ENCODE results near the gene PRKG1.
"Not testable (repeated sequence)": the region's sequence is repeated elsewhere in the genome, so short reads cannot be mapped to it uniquely, and the experiment has no call there.

PRKG1 gene

DNA sequence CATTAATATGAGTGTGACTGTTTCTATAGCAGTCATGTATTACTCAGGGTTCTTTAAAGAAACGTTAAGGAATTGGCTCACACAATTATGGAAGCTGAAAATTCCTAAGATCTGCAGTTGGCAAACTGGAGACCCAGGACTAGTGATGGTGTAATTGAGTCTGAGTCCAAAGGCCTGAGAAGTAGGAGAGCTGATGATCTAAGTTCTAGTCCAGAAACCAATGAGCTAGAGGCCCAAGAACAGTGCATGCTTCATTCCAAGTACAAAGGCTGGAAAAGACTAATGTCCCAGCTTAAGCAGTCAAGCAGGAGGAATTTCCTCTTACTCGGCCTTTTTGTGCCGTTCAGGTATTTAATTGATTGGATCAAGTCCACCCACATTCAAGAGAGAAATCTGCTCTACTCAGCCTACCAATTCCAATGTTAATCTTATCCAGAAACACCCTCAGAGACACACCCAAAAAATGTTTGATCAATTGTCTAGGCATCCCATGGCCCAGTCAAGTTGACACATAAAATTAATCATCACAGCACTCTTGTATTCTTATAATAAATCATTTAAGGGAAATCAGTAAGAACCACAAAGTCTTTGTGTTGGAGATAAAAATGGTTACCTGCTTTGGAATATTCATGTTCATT lies 312.1 kb downstream of the PRKG1 start:
- H3K27ac ChIP-seq (ENCODE audit: low read depth, low read length), result no peak overlapping the region
- H3K36me3 ChIP-seq (ENCODE audit: insufficient read depth, low read length), result no peaks in the 10 kb centered on the region
- WGBS, result 84% methylated on average over 3 of the region's 3 CpGs
- no peak overlapping the region for H3K4me3 ChIP-seq (ENCODE audit: low read length)
- no peaks in the 10 kb centered on the region for H3K27me3 ChIP-seq (ENCODE audit: insufficient read depth, low read length)
- H3K9ac ChIP-seq (ENCODE audit: low read depth, low read length), result no peak overlapping the region
- H3K9me3 ChIP-seq (ENCODE audit: insufficient read depth, low read depth, low read length), result no peaks in the 10 kb centered on the region
- H3K4me1 ChIP-seq (ENCODE audit: insufficient read depth, low read length), result no peaks in the 10 kb centered on the region

DNA sequence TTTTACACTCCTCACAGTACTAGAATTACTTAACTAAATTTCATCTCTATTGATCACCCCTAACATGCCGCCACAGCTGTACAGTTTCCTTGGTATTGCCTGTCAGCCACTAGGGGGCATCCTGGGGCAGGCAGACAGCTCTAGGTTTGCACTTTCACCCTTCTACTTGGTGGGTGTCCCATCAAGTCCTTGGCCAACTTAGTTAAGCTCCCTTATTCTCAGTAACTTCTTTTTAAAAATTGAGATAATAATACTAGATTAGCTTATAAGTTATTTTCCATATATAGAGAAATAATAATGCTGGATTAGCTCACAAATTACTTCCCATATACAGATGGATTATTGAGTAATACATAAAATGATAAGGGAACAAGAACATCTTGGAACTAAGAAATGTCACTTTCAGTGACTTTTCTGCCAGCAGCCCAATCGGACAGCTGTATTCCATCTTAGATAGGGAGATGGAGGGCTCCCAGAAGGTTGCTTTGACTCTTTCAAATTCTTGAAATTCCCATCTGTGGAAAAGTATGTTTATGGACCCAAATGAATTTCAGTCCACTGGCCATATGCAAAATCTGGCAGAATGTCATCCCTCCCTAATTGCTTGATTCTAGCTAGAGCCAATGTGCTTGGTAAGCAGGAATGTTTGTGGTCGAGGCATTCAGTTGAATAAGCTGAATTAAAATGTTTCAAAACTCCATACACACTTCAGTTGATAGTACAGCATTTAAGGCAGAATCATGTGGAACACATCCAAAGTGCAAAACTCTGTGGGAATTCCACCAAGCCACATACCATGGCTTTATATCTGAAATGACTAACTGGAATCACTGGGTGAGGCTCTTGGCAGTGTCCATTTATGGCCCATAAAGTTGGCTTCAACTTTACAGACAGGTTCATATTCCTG lies 315.4 kb downstream of the PRKG1 start:
- 79% methylated on average over 2 of the region's 3 CpGs for WGBS
- Histone ChIP-seq H3K4me3 (ENCODE audit: low read length) (no peak overlapping the region), H3K4me1 (ENCODE audit: insufficient read depth, low read length) (no peaks in the 10 kb centered on the region), H3K27me3 (ENCODE audit: insufficient read depth, low read length) (no peaks in the 10 kb centered on the region), H3K27ac (ENCODE audit: low read depth, low read length) (no peak overlapping the region), H3K9ac (ENCODE audit: low read depth, low read length) (no peak overlapping the region), H3K9me3 (ENCODE audit: insufficient read depth, low read depth, low read length) (no peaks in the 10 kb centered on the region), H3K36me3 (ENCODE audit: insufficient read depth, low read length) (no peaks in the 10 kb centered on the region)

DNA sequence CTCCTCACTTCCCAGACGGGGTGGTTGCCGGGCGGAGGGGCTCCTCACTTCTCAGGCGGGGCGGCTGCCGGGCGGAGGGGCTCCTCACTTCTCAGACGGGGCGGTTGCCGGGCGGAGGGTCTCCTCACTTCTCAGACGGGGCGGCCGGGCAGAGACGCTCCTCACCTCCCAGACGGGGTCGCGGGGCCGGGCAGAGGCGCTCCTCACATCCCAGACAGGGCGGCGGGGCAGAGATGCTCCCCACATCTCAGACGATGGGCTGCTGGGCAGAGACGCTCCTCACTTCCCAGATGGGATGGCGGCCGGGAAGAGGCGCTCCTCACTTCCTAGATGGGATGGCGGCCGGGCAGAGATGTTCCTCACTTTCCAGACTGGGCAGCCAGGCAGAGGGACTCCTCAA lies 318.7 kb downstream of the PRKG1 start:
- 96% methylated on average over 29 of the region's 29 CpGs for WGBS
- not testable (repeated sequence) for H3K9ac ChIP-seq (ENCODE audit: low read depth, low read length); H3K9me3 ChIP-seq (ENCODE audit: insufficient read depth, low read depth, low read length); H3K27me3 ChIP-seq (ENCODE audit: insufficient read depth, low read length); H3K27ac ChIP-seq (ENCODE audit: low read depth, low read length); H3K4me1 ChIP-seq (ENCODE audit: insufficient read depth, low read length); H3K4me3 ChIP-seq (ENCODE audit: low read length); H3K36me3 ChIP-seq (ENCODE audit: insufficient read depth, low read length)

DNA sequence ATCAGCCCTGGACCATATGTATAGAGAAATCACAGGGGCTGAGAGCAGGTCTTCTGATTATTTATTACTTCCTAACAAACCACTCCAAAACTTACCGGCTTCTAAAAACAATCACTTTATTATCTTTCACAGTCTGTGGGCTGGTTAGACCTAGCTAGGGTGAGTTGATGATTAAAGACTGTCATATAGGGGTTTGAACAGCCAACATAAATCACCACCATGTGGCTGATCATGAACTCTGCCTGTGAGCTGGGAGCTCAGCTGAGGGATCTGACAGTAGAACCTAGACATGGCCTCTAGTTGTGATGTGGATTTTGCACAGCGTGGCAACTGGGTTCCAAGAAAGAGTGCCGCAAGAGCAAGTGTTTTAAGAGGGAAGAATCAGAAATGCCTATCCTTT lies 319.8 kb downstream of the PRKG1 start:
- Histone ChIP-seq H3K36me3 (ENCODE audit: insufficient read depth, low read length) (no peaks in the 10 kb centered on the region), H3K27me3 (ENCODE audit: insufficient read depth, low read length) (no peaks in the 10 kb centered on the region), H3K4me1 (ENCODE audit: insufficient read depth, low read length) (no peaks in the 10 kb centered on the region), H3K9me3 (ENCODE audit: insufficient read depth, low read depth, low read length) (no peaks in the 10 kb centered on the region), H3K27ac (ENCODE audit: low read depth, low read length) (no peak overlapping the region), H3K9ac (ENCODE audit: low read depth, low read length) (no peak overlapping the region), H3K4me3 (ENCODE audit: low read length) (no peak overlapping the region)
- WGBS, result 96% methylated on average over 3 of the region's 3 CpGs

DNA sequence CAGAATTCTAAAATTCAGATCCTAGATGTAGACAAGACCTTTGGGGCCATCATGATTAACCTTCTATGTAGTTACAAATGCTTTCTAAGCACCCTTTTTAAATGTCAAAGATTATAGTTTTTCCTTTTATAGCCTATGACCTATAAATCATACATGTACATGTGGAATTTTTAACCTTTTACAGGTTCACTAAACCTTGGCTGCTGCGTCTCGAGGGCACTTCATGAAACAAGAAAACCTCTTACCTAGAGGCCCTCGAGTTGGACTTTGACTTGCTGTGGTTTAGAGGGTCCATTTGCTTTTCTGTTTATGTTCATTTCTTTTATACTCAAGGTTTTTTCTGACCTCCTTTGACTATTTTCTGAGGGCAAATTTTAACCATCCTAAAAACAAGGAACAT lies 323.0 kb downstream of the PRKG1 start:
- Histone ChIP-seq H3K4me1 (ENCODE audit: insufficient read depth, low read length) (no peaks in the 10 kb centered on the region), H3K9ac (ENCODE audit: low read depth, low read length) (no peak overlapping the region), H3K27ac (ENCODE audit: low read depth, low read length) (no peak overlapping the region), H3K36me3 (ENCODE audit: insufficient read depth, low read length) (no peaks in the 10 kb centered on the region), H3K4me3 (ENCODE audit: low read length) (no peak overlapping the region), H3K27me3 (ENCODE audit: insufficient read depth, low read length) (no peaks in the 10 kb centered on the region), H3K9me3 (ENCODE audit: insufficient read depth, low read depth, low read length) (no peaks in the 10 kb centered on the region)
- WGBS, result 84% methylated on average over 2 of the region's 3 CpGs

GRCh38 chr10:51397695-51398094 lies 323.4 kb downstream of the PRKG1 start:
- WGBS, result 86% methylated on average over 2 of the region's 2 CpGs
- H3K9ac ChIP-seq (ENCODE audit: low read depth, low read length), result no peak overlapping the region
- no peak overlapping the region for H3K4me3 ChIP-seq (ENCODE audit: low read length)
- no peaks in the 10 kb centered on the region for H3K36me3 ChIP-seq (ENCODE audit: insufficient read depth, low read length)
- H3K9me3 ChIP-seq (ENCODE audit: insufficient read depth, low read depth, low read length), result no peaks in the 10 kb centered on the region
- no peaks in the 10 kb centered on the region for H3K27me3 ChIP-seq (ENCODE audit: insufficient read depth, low read length)
- no peaks in the 10 kb centered on the region for H3K4me1 ChIP-seq (ENCODE audit: insufficient read depth, low read length)
- H3K27ac ChIP-seq (ENCODE audit: low read depth, low read length), result no peak overlapping the region

- H3K4me1 ChIP-seq (ENCODE audit: insufficient read depth, low read length), result no peaks in the 10 kb centered on the region
- no peak overlapping the region for H3K9ac ChIP-seq (ENCODE audit: low read depth, low read length)
- H3K36me3 ChIP-seq (ENCODE audit: insufficient read depth, low read length), result no peaks in the 10 kb centered on the region
- no peak overlapping the region for H3K4me3 ChIP-seq (ENCODE audit: low read length)
- H3K27ac ChIP-seq (ENCODE audit: low read depth, low read length), result no peak overlapping the region
- no peaks in the 10 kb centered on the region for H3K9me3 ChIP-seq (ENCODE audit: insufficient read depth, low read depth, low read length)
- 92% methylated on average over 5 of the region's 6 CpGs for WGBS
- no peaks in the 10 kb centered on the region for H3K27me3 ChIP-seq (ENCODE audit: insufficient read depth, low read length)
These were observed 325.6 kb downstream of the PRKG1 start for GRCh38 chr10:51399840-51400239.

- Histone ChIP-seq H3K4me3 (ENCODE audit: low read length) (no peak overlapping the region), H3K36me3 (ENCODE audit: insufficient read depth, low read length) (no peaks in the 10 kb centered on the region), H3K9me3 (ENCODE audit: insufficient read depth, low read depth, low read length) (no peaks in the 10 kb centered on the region), H3K4me1 (ENCODE audit: insufficient read depth, low read length) (peaks cover 4% of the 10 kb centered on the region; the same call in 1 of the 2 replicates), H3K9ac (ENCODE audit: low read depth, low read length) (no peak overlapping the region), H3K27me3 (ENCODE audit: insufficient read depth, low read length) (no peaks in the 10 kb centered on the region), H3K27ac (ENCODE audit: low read depth, low read length) (no peak overlapping the region)
- 90% methylated on average over 8 of the region's 8 CpGs for WGBS
These were observed 326.3 kb downstream of the PRKG1 start for GRCh38 chr10:51400392-51401096.

- no peak overlapping the region for H3K27ac ChIP-seq (ENCODE audit: low read depth, low read length)
- no peaks in the 10 kb centered on the region for H3K9me3 ChIP-seq (ENCODE audit: insufficient read depth, low read depth, low read length)
- H3K9ac ChIP-seq (ENCODE audit: low read depth, low read length), result no peak overlapping the region
- no peak overlapping the region for H3K4me3 ChIP-seq (ENCODE audit: low read length)
- WGBS, result no CpG with 5 or more reads among the region's 1 CpG
- no peaks in the 10 kb centered on the region for H3K27me3 ChIP-seq (ENCODE audit: insufficient read depth, low read length)
- H3K36me3 ChIP-seq (ENCODE audit: insufficient read depth, low read length), result no peaks in the 10 kb centered on the region
- peaks cover 5% of the 10 kb centered on the region; the same call in 1 of the 2 replicates for H3K4me1 ChIP-seq (ENCODE audit: insufficient read depth, low read length)
These were observed 329.2 kb downstream of the PRKG1 start for GRCh38 chr10:51403521-51403920.

GRCh38 chr10:51405580-51406351 lies 331.5 kb downstream of the PRKG1 start:
- no peaks in the 10 kb centered on the region for H3K36me3 ChIP-seq (ENCODE audit: insufficient read depth, low read length)
- WGBS, result 84% methylated on average over 10 of the region's 10 CpGs
- no peaks in the 10 kb centered on the region for H3K9me3 ChIP-seq (ENCODE audit: insufficient read depth, low read depth, low read length)
- peaks cover 5% of the 10 kb centered on the region; the same call in 1 of the 2 replicates for H3K4me1 ChIP-seq (ENCODE audit: insufficient read depth, low read length)
- H3K27ac ChIP-seq (ENCODE audit: low read depth, low read length), result no peak overlapping the region
- no peak overlapping the region for H3K4me3 ChIP-seq (ENCODE audit: low read length)
- H3K9ac ChIP-seq (ENCODE audit: low read depth, low read length), result no peak overlapping the region
- no peaks in the 10 kb centered on the region for H3K27me3 ChIP-seq (ENCODE audit: insufficient read depth, low read length)

All from HUES64 (cell line).